HG03097 (cell line): ENCODE data around the gene E2F1.

ENCODE experiments used
- ATAC-seq: cut with Tn5 transposase; IDR thresholded peaks from one replicate; pipeline ENCODE4 v1.9.1; 2021; ENCODE audit not compliant: unreplicated experiment, low FRiP score

The E2F1 gene

GRCh38 chr20:33688938-33689424, 2.8 kb upstream of the E2F1 start:
- ATAC-seq = no peak

- ATAC-seq = no peak
Observed at GRCh38 chr20:33687993-33688937, 2.1 kb upstream of the E2F1 start.

GRCh38 chr20:33687370-33687915, 1.3 kb upstream of the E2F1 start:
- no peak for ATAC-seq

- no peak for ATAC-seq
Observed at GRCh38 chr20:33686984-33687366, 790 bp upstream of the E2F1 start.

- ATAC-seq = peak; percentile 29
Observed at GRCh38 chr20:33685328-33686099, 671 bp downstream of the E2F1 start.

GRCh38 chr20:33684533-33685327, 1.5 kb downstream of the E2F1 start:
- no peak for ATAC-seq

GRCh38 chr20:33681728-33682353, 4.3 kb downstream of the E2F1 start:
- no peak for ATAC-seq

GRCh38 chr20:33681288-33681687, 4.9 kb downstream of the E2F1 start:
- ATAC-seq = no peak

GRCh38 chr20:33680686-33681085, 5.5 kb downstream of the E2F1 start:
- ATAC-seq = no peak

GRCh38 chr20:33679758-33680485, 6.3 kb downstream of the E2F1 start:
- no peak for ATAC-seq

GRCh38 chr20:33677991-33678702, 8.0 kb downstream of the E2F1 start:
- no peak for ATAC-seq

- ATAC-seq = no peak
Observed at GRCh38 chr20:33676652-33677645, 9.2 kb downstream of the E2F1 start.

- no peak for ATAC-seq
Observed at GRCh38 chr20:33676121-33676520, 10.1 kb downstream of the E2F1 start.

- ATAC-seq = no peak
Observed at GRCh38 chr20:33675136-33675959, 10.8 kb downstream of the E2F1 start.

GRCh38 chr20:33674294-33675135, 11.7 kb downstream of the E2F1 start, which contains the start of gene NECAB3:
Gene NECAB3, minus strand, starts transcription at chr20:33674428. Its CDS starts 76 bp downstream, at chr20:33674352.
- ATAC-seq = peak; percentile 41
